Thyroid gland (tissue), 4 donors: ENCODE data around the gene HS6ST2. TPM values are rescaled to one million over a fixed set of nuclear protein-coding genes. Genes with fewer than 3 reads are reported as not detected.

ENCODE experiments used
- DNase-seq, 2 donors: peaks; one replicate each; pipeline ENCODE4 v3.0.0-alpha.2; 2019
- H3K27ac ChIP-seq, 3 donors: fragments of 200-600 bp; sonication (generic); 1 replicate in 2 of 3; 2 replicates in 1 of 3; pipeline ENCODE4 v1.5.1; 2016 to 2019; ENCODE audit warnings: mild to moderate bottlenecking in 1 of 3, moderate library complexity in 1 of 3
- H3K27me3 ChIP-seq: fragments of 200-600 bp; sonication (generic); one replicate; pipeline ENCODE4 v1.5.1; 2019
- H3K36me3 ChIP-seq, 2 donors: fragments of 200-600 bp; sonication (generic); one replicate each; pipeline ENCODE4 v1.5.1; 2016 to 2019
- H3K4me1 ChIP-seq, 2 donors: fragments of 200-600 bp; sonication (generic); one replicate each; pipeline ENCODE4 v1.5.1; 2017 to 2019
- H3K4me3 ChIP-seq, 3 donors: fragments of 200-600 bp; sonication (generic); replicated peaks in 1 of 3; 1 replicate in 2 of 3; 2 replicates in 1 of 3; pipeline ENCODE4 v1.5.1; 2016; ENCODE audit warnings: mild to moderate bottlenecking in 1 of 3
- H3K9me3 ChIP-seq: fragments of 200-600 bp; sonication (generic); one replicate; pipeline ENCODE4 v1.5.1; 2017
- POLR2A ChIP-seq, 2 donors: fragments of 450-650 bp; IDR thresholded peaks; one replicate each; pipeline ENCODE4 v1.6.1; 2017; ENCODE audit warnings: antibody characterized with exemption in 2 of 2, mild to moderate bottlenecking in 2 of 2, moderate library complexity in 1 of 2
- WGBS, 2 donors: methylation state at CpG; one replicate each; pipeline ENCODE4 v1.1.5; 2017; 5-methylcytosine and 5-hydroxymethylcytosine counted together
- intact Hi-C: fragments of 100-400 bp; cut with DNase I; formaldehyde crosslinking; loops from one replicate; pipeline ENCODE4 v1.15.1; 2023
- total RNA-seq, 4 donors: library from RNA; depleted of rRNA; stranded (reverse); fragments of >200 nt; gene quantifications; one replicate each; pipeline ENCODE4 v1.2.3, GENCODE V29; 2016
- TF ChIP-seq, protein P1 (sequence below), 6 experiments: fragments of 200-600 bp in 3 of 6; fragments of 450-650 bp in 3 of 6; sonication (generic) in 3 of 6; IDR thresholded peaks; one replicate each; pipeline ENCODE4 v1.5.1; 2016 to 2019; ENCODE audit warnings: antibody characterized with exemption in 6 of 6, mild to moderate bottlenecking in 2 of 6, inconsistent platforms in 1 of 6, moderate library complexity in 1 of 6

Gene HS6ST2
- total RNA-seq, 4 donors from 2014 or later = 0.11 to 0.78 (median 0.38) TPM; not detected in 1

DNA sequence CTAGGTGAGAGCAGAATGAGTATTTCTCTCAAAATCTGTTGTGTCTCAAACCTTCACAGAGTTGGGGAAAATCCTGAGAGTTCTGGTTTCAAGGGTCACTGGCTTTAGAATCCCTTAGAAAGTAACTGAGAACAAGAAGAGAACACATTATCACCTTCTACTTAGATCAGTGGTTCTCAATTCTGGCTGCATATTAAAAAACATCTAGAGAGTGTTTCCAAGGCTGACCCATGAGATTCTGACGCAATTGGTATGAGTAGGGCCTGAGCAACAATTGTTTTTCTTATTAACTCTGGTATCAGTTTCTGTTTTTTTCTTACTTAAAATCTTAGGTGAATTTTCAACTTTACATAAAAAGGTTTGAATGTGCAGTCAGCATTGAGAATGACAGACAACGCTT is 212.8 kb downstream of the HS6ST2 start:
- WGBS, 2 donors = 87 to 89% methylated on average over 2 of the region's 2 CpGs
- TF ChIP-seq, protein P1, sequence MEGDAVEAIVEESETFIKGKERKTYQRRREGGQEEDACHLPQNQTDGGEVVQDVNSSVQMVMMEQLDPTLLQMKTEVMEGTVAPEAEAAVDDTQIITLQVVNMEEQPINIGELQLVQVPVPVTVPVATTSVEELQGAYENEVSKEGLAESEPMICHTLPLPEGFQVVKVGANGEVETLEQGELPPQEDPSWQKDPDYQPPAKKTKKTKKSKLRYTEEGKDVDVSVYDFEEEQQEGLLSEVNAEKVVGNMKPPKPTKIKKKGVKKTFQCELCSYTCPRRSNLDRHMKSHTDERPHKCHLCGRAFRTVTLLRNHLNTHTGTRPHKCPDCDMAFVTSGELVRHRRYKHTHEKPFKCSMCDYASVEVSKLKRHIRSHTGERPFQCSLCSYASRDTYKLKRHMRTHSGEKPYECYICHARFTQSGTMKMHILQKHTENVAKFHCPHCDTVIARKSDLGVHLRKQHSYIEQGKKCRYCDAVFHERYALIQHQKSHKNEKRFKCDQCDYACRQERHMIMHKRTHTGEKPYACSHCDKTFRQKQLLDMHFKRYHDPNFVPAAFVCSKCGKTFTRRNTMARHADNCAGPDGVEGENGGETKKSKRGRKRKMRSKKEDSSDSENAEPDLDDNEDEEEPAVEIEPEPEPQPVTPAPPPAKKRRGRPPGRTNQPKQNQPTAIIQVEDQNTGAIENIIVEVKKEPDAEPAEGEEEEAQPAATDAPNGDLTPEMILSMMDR (IDR thresholded peaks at IDR 0.05) = no peak
- no peak for DNase-seq
- no peaks in the 10 kb centered on the region for H3K36me3 ChIP-seq
- H3K27ac ChIP-seq = no peak overlapping the region
- H3K4me3 ChIP-seq = no peak overlapping the region
- intact Hi-C loops = no loop called here
- H3K4me1 ChIP-seq = no peaks in the 10 kb centered on the region
- H3K27me3 ChIP-seq = no peaks in the 10 kb centered on the region
- H3K9me3 ChIP-seq = no peaks in the 10 kb centered on the region

DNA sequence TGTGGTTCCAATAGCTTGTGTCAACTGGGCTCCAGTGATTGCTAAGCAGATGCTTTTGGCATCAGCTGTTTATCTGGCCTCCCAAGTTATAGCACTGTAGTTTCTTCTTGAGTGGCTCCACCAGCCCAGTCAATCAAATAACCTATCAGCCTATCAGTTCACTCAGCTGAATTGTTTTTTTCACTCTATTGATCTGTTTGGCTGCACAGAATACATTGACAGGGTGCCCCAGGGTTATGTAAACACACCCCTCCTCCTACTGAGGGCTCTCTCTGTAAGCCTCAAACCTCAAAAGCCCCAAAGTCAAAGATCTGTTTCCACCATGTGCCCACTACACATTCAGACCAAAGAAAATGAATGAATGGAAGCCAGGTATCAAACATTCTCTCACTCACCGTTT is 214.0 kb downstream of the HS6ST2 start:
- no peaks in the 10 kb centered on the region for H3K4me1 ChIP-seq
- no peaks in the 10 kb centered on the region for H3K27me3 ChIP-seq
- no peak overlapping the region for H3K4me3 ChIP-seq
- intact Hi-C loops = no loop called here
- no peaks in the 10 kb centered on the region for H3K9me3 ChIP-seq
- TF ChIP-seq, protein P1 (IDR thresholded peaks at IDR 0.05) = no peak
- no peak for TF ChIP-seq POLR2A (IDR thresholded peaks at IDR 0.05)
- no peak for DNase-seq
- WGBS, 2 donors = 0 to 71% methylated on average over 1 of the region's 1 CpG
- no peaks in the 10 kb centered on the region for H3K36me3 ChIP-seq
- no peak overlapping the region for H3K27ac ChIP-seq

DNA sequence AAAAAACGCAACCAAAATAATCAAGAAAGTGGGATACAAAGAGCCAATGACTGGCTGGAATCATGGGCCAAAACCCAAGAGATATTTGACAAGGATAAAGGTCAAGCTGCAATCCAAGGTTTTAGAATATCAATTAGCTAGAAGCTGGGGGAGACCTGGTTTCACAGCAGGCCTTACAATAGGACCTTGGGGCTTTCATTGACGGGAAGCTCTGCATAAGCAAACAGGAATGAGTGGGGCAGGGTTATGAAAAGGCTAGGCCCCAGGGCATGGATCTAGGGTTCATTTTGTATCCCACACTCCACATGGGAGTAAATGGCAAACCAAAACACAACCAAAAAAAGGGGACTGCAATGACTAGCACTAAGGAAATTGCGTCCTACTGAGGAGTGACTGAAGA is 215.3 kb downstream of the HS6ST2 start:
- Histone ChIP-seq H3K27me3 (no peaks in the 10 kb centered on the region), H3K9me3 (no peaks in the 10 kb centered on the region), H3K36me3 (no peaks in the 10 kb centered on the region), H3K4me1 (no peaks in the 10 kb centered on the region), H3K27ac (no peak overlapping the region), H3K4me3 (no peak overlapping the region)
- TF ChIP-seq POLR2A (IDR thresholded peaks at IDR 0.05) = no peak
- TF ChIP-seq, protein P1 (IDR thresholded peaks at IDR 0.05) = no peak
- 93% methylated on average over 3 of the region's 3 CpGs for WGBS, 2 donors
- intact Hi-C loops = no loop called here
- DNase-seq = no peak

DNA sequence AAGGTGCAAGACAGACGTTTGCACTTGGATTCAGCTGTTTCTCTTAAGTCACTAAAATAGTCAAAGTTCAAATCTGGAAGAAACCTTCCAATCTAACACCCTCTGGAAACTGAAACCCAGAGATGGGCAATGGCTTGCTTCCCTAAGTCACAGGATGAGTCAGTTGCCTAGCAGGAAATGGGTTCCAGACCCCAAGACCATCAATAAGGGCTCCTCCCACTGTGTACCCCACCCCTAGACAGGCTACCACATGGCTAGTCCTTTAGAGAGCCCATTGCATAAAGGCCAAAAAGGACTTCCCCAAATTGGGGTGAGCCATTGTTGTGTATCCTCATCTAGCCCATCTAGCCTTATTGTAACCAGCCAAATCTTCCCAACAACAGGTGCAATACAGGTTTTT is 216.2 kb downstream of the HS6ST2 start:
- DNase-seq = no peak
- intact Hi-C loops = no loop called here
- Histone ChIP-seq H3K4me3 (no peak overlapping the region), H3K9me3 (no peaks in the 10 kb centered on the region), H3K27me3 (no peaks in the 10 kb centered on the region), H3K4me1 (no peaks in the 10 kb centered on the region), H3K27ac (no peak overlapping the region), H3K36me3 (no peaks in the 10 kb centered on the region)
- TF ChIP-seq, protein P1 (IDR thresholded peaks at IDR 0.05) = no peak
- no peak for TF ChIP-seq POLR2A (IDR thresholded peaks at IDR 0.05)
- 17 to 62% methylated on average over 1 of the region's 1 CpG for WGBS, 2 donors

DNA sequence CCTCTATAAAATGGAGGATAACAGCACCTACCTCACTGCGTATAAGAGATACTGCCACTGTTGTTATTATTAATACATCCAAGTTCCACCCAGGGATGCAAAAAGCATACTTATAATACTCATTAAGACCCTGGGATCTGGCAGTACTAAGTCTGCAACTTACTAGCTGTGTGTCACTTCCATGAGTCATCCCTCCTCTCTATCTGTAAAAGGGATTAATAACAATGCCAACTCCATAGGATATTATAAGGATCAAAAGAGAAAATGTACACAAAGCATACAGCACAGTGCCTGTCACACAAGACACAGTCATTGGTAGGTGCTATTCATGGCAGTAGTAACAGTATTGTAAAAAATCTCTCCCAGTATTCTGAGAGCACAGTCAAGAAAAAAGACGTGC is 216.7 kb downstream of the HS6ST2 start:
- Histone ChIP-seq H3K4me1 (no peaks in the 10 kb centered on the region), H3K9me3 (no peaks in the 10 kb centered on the region), H3K27me3 (no peaks in the 10 kb centered on the region), H3K36me3 (no peaks in the 10 kb centered on the region), H3K27ac (no peak overlapping the region), H3K4me3 (no peak overlapping the region)
- DNase-seq = no peak
- intact Hi-C loops = no loop called here
- 72 to 83% methylated on average over 2 of the region's 2 CpGs for WGBS, 2 donors
- no peak for TF ChIP-seq POLR2A (IDR thresholded peaks at IDR 0.05)
- TF ChIP-seq, protein P1 (IDR thresholded peaks at IDR 0.05) = no peak
